ENCODE results near the gene DLGAP1.
"Not testable (repeated sequence)": the region's sequence is repeated elsewhere in the genome, so short reads cannot be mapped to it uniquely, and the experiment has no call there.

The DLGAP1 gene

GRCh38 chr18:3610813-3611212 is 844.3 kb downstream of the DLGAP1 start:
- DNase-seq: no peak

DNA sequence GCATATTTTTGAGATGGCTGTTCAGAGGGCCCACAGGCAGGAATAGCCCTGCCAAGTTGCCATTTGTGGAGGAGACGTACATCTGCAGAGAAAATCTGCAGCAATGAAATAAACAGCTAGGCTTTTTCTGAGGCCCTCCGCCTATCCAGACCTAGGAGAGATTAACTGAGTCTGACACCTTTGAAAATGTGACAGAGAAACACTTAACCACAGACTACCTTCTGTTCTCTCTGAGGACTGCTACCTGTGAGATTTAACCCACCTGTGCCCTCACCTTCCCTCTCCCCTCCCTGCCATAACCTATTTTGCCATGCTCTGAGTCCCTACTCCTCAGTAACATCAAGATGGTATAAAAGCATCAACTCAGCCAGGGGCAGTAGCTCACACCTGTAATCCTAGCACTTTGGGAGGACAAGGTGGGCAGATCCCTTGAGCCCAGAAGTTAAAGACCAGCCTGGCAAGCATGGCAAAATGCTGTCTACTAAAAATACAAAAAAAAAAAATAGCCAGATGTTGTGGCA is 844.9 kb downstream of the DLGAP1 start:
- DNase-seq: no peak

DNA sequence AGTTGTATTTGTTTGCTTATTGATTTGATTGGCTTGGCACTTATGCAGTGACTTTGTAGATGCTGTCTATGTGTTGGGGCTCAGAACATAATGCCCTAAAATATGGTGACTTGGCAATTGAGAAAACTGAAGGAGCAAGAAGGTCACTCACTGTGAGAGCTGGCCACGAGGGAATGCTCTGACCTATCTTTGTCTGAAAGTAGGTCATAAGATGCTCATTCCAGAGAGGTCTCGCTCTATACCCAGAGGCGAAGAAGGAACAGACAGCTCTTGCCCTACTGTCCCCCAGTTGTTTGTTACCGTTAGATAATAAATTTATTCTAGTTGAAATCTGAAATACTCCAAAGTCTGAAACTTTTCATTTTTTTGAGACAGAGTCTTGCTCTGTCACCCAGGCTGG is 846.6 kb downstream of the DLGAP1 start:
- DNase-seq: no peak

- DNase-seq: not testable (repeated sequence)
These were observed 847.0 kb downstream of the DLGAP1 start for GRCh38 chr18:3608099-3608453.

- DNase-seq: no peak
These were observed 847.6 kb downstream of the DLGAP1 start for GRCh38 chr18:3607309-3608098.

DNA sequence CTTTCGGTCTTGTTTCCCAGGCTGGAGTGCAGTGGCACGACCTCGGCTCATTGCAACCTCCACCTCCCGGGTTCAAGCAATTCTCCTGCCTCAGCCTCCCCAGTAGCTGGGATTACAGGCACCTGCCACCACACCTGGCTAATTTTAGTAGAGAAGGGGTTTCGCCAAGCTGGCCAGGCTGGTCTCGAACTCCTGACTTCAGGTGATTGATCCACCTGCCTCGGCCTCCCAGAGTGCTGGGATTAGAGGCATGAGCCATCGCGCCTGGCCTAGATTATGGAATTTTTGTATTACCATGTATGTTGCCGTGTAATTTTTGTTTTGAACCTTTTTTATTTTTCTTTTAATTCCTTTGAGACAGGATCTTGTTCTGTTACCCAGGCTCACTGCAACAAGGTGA is 848.2 kb downstream of the DLGAP1 start:
- not testable (repeated sequence) for DNase-seq

DNA sequence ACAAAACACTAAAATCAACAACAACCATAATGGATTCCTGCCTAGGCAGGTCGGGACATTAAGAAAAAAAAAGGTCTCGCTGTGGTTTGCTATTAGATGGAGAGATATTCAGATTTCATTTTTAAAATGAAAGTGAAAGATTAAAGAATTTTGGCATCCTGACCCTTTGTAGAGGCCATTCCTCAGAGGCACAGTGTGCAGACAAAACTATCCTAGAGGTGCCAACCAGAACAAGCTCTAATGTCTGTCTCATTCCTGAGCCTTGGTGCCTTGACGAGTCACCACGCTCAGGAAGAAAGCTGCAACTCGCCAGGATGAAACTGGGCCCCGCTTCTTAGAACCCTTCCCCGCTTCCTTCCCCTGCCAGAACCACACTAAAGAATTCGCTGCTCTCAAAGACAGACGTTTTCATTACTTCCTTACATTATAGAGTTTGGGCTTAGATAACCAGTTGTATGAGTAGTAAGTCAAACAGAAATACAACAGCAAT is 849.1 kb downstream of the DLGAP1 start:
- no peak for DNase-seq

DNA sequence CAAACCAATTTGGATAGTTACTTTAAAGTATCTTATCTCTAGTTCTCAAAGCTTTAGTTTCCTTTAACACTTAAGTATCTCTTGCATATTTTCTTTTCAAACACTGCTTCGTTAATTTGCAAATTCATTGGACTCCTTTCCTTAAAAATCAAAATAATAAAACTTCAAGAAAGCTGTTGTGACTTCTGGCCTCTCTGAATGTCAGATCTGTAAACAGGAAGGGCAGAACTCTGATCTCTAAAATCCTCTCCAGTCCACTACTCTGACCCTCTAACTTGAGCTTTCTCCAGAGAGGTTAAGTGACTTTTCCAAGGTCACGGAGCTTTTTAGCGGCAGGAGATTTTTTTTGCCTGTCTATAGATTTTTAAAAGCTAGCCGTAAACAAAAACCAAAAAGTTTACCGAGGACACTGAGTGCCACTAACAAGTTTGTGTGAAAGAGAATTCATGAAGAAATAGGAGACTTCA is 849.6 kb downstream of the DLGAP1 start:
- no peak for DNase-seq

GRCh38 chr18:3604498-3605408 is 850.4 kb downstream of the DLGAP1 start:
- peak; percentile 36 for DNase-seq

- DNase-seq: no peak
These were observed 850.9 kb downstream of the DLGAP1 start for GRCh38 chr18:3604235-3604497.

- peak; percentile 96 for DNase-seq
These were observed 851.5 kb downstream of the DLGAP1 start for GRCh38 chr18:3603421-3604234.

GRCh38 chr18:3601106-3601755 is 853.9 kb downstream of the DLGAP1 start:
- not testable (repeated sequence) for DNase-seq

GRCh38 chr18:3599861-3600260 is 855.2 kb downstream of the DLGAP1 start:
- DNase-seq: no peak

GRCh38 chr18:3599195-3599594 is 855.9 kb downstream of the DLGAP1 start:
- DNase-seq: no peak

- DNase-seq: no peak
These were observed 856.5 kb downstream of the DLGAP1 start for GRCh38 chr18:3598581-3598980.

DNA sequence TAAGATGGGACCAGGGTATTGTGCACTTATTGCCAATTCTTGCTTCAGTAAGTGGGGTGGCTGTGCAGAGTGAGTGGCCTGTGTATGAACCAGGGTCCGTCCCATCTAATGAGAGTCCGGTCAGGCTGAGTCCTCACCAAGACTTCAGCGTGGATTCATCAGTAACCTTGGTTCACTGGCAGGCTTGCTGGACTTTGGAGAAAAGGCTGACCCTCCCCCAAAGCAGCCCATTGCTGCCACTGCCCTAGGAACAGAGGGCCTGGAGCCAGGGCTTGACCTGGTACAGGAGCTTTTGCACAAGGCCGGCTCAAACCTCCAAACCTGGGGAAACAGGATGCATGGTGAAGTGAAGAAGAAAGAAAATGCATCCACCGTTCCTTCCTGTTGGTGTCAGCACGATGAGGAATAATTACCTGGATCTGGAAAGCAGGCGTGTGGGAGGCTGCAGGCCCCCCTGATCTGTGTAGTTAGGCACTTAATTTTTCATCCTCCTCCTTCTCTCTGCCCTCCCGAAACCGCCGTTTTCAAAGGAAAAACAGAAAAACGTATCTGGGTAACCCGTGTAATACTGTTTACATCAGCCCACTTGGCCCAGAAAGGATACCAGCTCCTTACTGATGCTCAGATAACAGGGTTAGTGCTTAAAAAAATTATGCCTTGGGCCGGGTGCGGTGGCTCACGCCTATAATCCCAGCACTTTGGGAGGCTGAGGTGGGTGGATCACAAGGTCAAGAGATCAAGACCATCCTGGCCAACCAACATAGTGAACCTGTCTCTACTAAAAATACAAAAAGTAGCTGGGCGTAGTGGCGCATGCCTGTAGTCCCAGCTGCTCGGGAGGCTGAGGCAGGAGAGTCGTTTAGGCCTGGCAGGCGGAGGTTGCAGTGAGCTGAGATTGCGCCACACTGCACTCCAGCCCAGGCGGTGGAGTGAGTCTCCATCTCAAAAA is 857.4 kb downstream of the DLGAP1 start:
- DNase-seq: no peak

- peak; percentile 77 for DNase-seq
These were observed 858.3 kb downstream of the DLGAP1 start for GRCh38 chr18:3596637-3597384.

GRCh38 chr18:3596324-3596636 is 858.8 kb downstream of the DLGAP1 start:
- no peak for DNase-seq

- DNase-seq: no peak
These were observed 859.5 kb downstream of the DLGAP1 start for GRCh38 chr18:3595369-3596273.

All from NCI-H82 (cell line).